Sciatic nerve (tissue), 2 donors: ENCODE data around the gene TMEM273. TPM values are rescaled to one million over a fixed set of nuclear protein-coding genes. Genes with fewer than 3 reads are reported as not detected.
A peak's percentile ranks its signal among the peaks of the same experiment; 100 is the strongest.

ENCODE experiments used
- ATAC-seq: fragments of 200-7000 bp; cut with Tn5 transposase; one replicate; pipeline ENCODE4 v1.9.1; 2020; ENCODE audit warnings: mild to moderate bottlenecking, moderate library complexity
- DNase-seq: peaks from one replicate; pipeline ENCODE4 v3.0.0-alpha.2; 2020; ENCODE audit warnings: low spot score
- intact Hi-C: fragments of 100-400 bp; cut with DNase I; formaldehyde crosslinking; loops from one replicate; pipeline ENCODE4 v1.14.2; 2022
- total RNA-seq: library from RNA; stranded (reverse); fragmentation: NEBNext Ultra II Directional; extraction: Animal tissue kit (Norgen Biotek cat#: 25700); gene quantifications from one replicate; pipeline ENCODE4 v1.2.1, GENCODE V29; 2021
- donor health status: DM: no; HTN: no; CAD: no.
- donor health status: DM: no; HTN: no; CAD: no.

TMEM273 gene
- total RNA-seq, 1 donor from 2014 or later = 35.1 TPM

DNA sequence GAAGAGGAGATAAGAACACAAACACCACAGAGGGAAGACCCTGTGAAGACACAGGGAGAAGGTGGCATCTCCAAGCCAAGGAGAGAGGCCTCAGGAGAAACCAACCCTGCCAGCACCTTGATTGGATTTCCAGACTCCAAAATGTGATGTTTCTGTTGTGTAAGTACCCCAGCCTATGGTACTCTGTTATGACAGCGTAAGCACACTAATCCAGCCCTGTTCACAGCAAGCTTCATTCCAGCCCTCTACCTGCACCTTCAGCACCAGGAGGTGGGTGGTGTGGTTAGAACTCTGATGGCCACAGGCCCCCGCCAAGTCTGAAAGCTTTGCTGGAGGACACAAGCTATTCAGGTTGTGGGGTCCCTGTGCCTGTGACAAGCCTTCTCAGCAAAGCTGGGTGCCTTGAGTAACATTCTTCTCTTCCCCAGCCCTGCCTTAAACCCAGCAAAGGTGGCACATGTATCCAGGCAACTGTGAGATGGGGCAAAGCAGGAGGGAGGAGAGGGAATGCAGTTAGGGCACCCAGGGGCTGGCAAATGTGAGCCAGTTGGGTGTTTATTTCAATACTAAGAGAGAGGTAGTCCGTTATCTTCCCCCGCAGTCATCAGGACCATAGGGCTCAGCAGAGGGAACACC, 77.4 kb downstream of the TMEM273 start:
- intact Hi-C loops = no loop called here

DNA sequence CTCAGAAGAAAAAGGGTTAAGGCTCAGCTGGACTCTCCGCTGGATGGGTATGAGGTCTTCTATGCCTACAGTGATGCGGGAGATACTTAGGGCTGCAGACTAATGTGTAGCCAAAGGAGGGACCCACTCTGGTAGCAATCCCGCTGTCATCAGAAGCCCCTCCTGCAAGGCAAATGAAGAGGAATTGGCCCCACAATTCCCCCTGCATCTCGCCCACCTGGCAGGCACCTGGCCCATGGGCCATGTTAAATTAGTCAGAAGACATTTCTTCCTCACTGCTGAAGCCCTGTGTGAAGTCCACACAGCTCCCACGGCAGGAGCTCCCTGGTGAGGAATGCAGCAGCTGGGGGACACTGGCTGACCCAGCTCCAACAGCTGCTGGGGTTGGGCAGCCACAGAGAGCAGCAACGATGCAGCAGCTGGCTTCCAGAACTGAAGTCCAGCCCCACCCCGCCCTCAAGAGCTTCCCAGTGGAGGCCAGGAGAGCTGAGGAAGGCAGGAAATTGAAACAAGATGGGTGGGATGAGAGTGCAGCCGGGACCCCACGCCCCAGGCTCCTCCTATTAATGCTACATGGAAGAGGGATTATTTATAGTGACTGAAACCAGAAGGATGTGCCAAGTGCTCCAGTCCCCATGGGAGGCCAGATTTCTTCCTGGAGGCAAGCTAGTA, 78.4 kb downstream of the TMEM273 start:
- intact Hi-C loops = no loop called here
- DNase-seq (peak; percentile 67), ATAC-seq (peak; percentile 86)

More for the DNA sequence above, 77.4 kb downstream of the TMEM273 start:
- no peak for ATAC-seq
- DNase-seq = peak; percentile 22

DNA sequence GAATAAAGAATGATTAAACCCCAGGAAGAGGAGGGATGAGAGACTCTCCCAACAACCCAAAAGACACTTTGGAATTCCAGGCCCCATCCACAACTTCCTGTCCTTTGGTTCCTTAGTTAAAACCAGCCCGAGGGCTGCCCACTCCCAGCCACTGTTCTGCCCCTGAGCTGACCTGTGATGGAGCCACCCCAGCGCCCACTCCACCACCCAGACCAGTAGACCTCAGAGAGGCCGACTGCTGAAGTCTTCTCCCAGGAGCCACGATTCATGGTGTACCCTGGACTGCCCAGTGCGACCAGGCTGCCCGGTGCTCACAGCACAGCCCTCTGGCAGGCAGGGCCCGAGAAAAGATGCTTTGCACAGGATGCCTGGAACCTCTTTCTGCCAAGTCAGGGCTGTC, 79.5 kb downstream of the TMEM273 start:
- no peak for DNase-seq
- intact Hi-C loops = no loop called here
- no peak for ATAC-seq

DNA sequence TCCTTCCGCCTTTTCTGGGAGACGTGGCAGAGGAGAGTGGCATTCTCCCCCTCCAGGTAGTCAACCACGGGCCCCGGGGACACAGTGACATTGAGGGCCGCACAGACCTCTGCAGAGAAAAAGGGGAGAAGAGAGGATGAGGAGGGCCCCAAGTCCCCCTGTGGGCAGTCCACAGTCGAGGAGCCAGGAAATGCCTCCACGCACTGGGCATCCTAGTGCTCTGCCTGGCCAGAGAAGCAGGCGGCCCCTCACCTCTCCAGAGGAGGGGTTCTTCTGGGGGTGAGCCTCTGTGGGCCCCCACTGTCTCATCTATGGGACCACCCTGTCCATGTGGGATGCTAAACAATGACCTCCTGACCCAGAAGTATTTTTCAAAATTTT, 80.3 kb downstream of the TMEM273 start:
- intact Hi-C loops = no loop called here
- ATAC-seq (no peak), DNase-seq (no peak)

DNA sequence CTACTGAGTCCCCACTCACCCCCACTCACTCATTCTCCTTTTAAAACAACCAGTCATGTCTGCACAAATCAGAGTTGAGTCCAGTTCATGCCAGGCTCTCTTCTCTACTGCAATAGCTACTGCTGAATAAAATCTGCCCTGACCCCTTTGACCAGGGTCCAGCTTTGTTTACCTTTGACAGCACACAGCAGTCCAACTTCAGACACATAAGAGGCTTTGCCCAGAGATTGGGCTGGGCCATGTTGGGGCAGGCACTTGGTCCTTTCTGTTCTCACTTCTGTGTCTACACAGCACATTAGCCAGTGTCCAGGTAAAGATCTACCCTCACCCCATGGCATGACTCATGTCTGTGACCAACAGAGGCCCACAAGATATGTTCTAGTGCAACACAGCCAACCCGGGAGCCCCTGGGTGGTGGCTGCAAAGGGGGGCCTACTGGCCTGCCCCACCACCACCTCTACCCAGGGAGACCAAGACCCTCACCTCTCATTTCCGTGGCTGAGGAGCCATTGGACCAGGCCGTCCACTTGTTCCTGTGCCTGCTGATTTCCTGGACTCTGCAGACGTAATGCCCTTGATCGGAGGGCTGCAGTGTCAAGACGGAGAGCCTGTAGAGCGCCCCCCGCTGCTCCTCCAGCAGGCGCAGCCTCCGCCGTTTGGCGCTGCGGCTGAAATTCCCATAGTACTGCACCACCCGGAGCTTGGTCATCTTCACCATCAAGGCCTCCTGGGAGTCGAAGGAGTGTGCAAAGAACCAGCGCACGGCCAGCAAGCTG, 80.9 kb downstream of the TMEM273 start:
- intact Hi-C loops = no loop called here
- DNase-seq (no peak), ATAC-seq (no peak)

DNA sequence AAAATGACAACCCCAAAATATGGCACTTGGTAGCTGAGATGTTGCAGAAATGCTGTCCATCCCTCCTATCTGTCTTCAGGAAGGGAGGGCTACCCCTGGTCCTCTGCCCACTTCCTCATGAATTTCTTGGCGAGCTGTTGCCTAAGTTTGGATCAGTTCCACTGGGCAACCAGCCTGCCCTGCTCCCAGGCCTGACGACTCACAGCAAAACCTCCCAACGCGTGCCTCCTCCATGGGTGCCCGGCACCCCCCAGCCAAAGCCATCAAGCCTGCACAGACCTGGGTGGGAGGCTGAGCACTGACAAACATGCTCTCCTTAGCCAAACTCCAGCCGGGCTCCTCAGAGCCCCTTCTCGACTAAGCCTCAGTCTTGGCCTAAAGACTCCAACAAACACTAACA, 81.7 kb downstream of the TMEM273 start:
- intact Hi-C loops = no loop called here
- DNase-seq = no peak
- peak; percentile 29 for ATAC-seq

DNA sequence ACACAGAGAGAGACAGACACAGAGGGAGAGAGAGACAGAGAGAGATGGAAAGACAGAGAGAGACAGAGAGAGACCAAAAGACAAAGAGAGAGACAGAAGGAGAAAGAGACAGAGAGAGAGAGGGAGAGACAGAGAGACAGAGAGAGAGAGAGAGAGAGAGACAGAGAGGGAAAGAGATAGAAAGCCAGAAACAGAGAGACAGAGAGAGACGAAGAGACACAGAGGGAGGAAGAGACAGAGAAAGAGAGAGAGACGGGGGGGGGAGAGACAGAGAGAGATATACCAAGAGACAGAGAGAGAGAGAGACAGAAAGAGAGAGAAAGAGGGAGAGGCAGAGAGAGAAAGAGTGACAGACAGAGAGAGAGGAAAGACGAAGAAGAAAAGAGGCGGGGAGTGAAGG, 83.1 kb downstream of the TMEM273 start:
- intact Hi-C loops = no loop called here
- no peak for DNase-seq
- no peak for ATAC-seq

Other genes with a start within 250 kb of the TMEM273 start
- gene LRRC18, start 248.6 kb downstream of the TMEM273 start, total RNA-seq = not detected
- 16.4 TPM for gene VSTM4, start 72.9 kb downstream of the TMEM273 start, total RNA-seq
- gene FAM170B, start 54.4 kb downstream of the TMEM273 start, total RNA-seq = not detected
- 0.18 TPM for gene C10orf71, start 110.8 kb upstream of the TMEM273 start, total RNA-seq
- gene DRGX, start 207.7 kb upstream of the TMEM273 start, total RNA-seq = not detected